ENCODE results near the gene TSPAN3.

Gene TSPAN3

DNA sequence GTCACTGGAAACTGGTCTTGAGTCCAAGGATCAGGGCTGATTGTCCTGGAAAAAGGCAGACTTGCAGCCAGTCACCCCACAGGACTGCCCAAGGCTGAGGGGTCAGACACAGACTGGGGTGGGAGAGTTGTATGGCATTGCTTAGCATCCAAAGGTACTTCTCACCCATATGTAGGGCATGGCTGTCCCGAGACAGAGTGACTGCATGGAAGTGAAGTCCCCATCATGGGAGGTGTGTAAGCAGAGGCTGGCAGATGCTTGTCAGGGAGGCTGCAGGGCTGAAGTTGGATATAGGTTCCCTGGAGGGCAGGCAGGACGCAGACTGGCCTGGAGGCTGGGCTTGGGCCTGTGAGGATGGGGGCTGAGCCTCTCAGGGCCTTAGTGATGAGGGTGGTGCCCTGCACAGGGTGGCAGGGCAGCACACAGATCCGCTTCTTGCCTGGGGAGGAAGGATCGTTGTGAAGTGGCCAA lies 44.9 kb downstream of the TSPAN3 start:
- no peak overlapping the region for H3K27ac ChIP-seq (ENCODE audit: low read depth, low read length)
- H3K79me2 ChIP-seq (ENCODE audit: control insufficient read depth, low read length) = no peaks in the 10 kb centered on the region
- H3K9me3 ChIP-seq (ENCODE audit: control insufficient read depth, insufficient read depth, low read length) = no peaks in the 10 kb centered on the region
- H3K4me2 ChIP-seq (ENCODE audit: low read length) = no peak overlapping the region
- H3K27me3 ChIP-seq (ENCODE audit: control insufficient read depth, low read length) = no peaks in the 10 kb centered on the region
- H3K4me3 ChIP-seq (ENCODE audit: low read length) = no peak overlapping the region
- no peaks in the 10 kb centered on the region for H3K4me1 ChIP-seq (ENCODE audit: control insufficient read depth, low read length)
- H3F3A ChIP-seq (ENCODE audit: control insufficient read depth, insufficient read depth) = no peaks in the 10 kb centered on the region
- no peaks in the 10 kb centered on the region for H3K36me3 ChIP-seq (ENCODE audit: control insufficient read depth, low read length)
- TF ChIP-seq CTCF (IDR thresholded peaks at IDR 0.05; ENCODE audit: low read depth, low read length, poor library complexity, severe bottlenecking) (no peak), EZH2phosphoT487 (IDR thresholded peaks at IDR 0.05; ENCODE audit: borderline replicate concordance, low read length) (no peak)
- H3K9me2 ChIP-seq (replicated peaks; ENCODE audit: control insufficient read depth, low read length) = no peaks in the 10 kb centered on the region
- no peaks in the 10 kb centered on the region for H4K20me1 ChIP-seq (ENCODE audit: control insufficient read depth, insufficient read depth, low read depth, low read length)

DNA sequence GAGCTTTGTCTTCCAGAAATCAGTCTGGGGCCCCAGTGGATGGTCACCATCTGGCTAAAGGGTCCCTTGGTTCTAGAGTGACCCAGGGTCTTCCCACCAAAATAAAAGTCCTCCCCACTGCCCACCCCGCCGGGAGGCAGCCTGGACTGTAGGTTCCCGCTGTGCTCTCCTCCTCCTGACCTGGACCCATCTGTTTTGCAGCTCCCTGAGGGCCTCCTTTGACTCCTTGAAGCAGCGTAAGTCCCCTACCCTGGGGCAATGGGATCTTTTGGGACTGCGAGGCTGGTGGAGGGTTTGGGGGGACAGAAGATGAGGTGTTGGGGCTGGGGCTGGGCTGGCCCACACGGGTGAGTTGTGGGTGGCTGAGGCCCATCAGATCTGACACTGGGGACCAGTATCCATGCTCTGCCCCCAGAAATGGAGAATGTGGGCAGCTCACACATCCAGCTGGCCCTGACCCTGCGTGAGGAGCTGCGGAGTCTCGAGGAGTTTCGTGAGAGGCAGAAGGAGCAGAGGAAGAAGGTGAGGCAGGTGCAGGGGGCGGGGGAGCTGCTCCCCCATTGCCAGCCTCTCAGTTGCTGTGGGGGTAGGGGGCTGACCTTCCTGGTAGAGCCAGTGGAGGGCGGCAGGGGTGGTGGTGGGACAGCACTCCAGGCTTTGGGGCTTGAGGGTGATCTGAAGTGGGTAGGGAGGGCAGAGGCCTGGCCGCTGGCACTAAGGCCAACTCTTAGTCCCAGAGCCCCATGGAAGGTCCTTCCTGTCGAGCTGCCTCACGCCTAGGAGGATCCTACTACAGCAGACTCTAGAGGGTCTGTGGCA lies 45.6 kb downstream of the TSPAN3 start:
- Histone ChIP-seq H4K20me1 (ENCODE audit: control insufficient read depth, insufficient read depth, low read depth, low read length) (no peaks in the 10 kb centered on the region), H3F3A (ENCODE audit: control insufficient read depth, insufficient read depth) (no peaks in the 10 kb centered on the region), H3K79me2 (ENCODE audit: control insufficient read depth, low read length) (no peaks in the 10 kb centered on the region)

DNA sequence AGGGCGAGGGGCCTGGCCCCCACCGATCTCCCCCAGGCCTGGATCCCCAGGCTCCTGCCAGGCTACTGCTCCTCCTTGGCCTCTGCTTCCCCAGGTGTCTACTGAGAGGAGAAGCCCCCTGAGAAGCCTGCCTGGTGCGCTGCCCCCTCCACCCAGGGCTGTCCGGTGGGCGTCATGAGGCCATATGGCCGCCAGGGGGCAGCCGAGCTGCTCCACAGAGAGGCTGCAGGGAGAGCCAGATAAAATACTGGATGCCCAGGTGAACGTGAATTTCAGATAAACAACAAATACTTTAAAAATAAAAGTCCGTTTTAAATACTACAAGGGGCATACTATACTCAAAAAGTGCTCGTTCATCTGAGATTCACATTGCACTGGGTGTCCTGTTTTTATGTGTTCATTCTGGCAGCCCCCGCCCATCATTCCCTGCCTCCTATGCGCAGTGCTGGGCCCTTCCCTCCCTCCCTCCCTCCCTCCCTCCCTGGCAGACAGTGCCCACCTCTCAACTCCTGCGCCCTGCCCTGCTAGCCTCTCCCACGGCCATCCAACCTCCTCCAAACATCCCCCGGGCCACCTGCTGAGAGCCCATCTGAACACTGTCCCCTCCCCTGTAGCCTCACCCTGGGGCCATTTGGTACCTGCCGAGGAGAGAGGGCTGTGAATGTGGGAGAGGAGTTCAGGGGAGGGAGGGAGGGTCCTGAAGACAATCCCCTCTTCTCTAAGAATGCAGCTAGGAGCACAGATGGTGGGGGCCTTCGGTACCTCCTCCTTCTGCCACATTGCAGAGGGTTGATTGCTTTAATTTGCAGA lies 46.4 kb downstream of the TSPAN3 start:
- H3F3A ChIP-seq (ENCODE audit: control insufficient read depth, insufficient read depth) = no peaks in the 10 kb centered on the region
- no peak overlapping the region for H3K27ac ChIP-seq (ENCODE audit: low read depth, low read length)
- H3K9me3 ChIP-seq (ENCODE audit: control insufficient read depth, insufficient read depth, low read length) = no peaks in the 10 kb centered on the region
- no peak overlapping the region for H3K4me3 ChIP-seq (ENCODE audit: low read length)
- H4K20me1 ChIP-seq (ENCODE audit: control insufficient read depth, insufficient read depth, low read depth, low read length) = no peaks in the 10 kb centered on the region
- H3K4me1 ChIP-seq (ENCODE audit: control insufficient read depth, low read length) = no peaks in the 10 kb centered on the region
- no peaks in the 10 kb centered on the region for H3K36me3 ChIP-seq (ENCODE audit: control insufficient read depth, low read length)
- no peaks in the 10 kb centered on the region for H3K27me3 ChIP-seq (ENCODE audit: control insufficient read depth, low read length)
- H3K4me2 ChIP-seq (ENCODE audit: low read length) = no peak overlapping the region
- TF ChIP-seq EZH2phosphoT487 (IDR thresholded peaks at IDR 0.05; ENCODE audit: borderline replicate concordance, low read length) (no peak), CTCF (IDR thresholded peaks at IDR 0.05; ENCODE audit: low read depth, low read length, poor library complexity, severe bottlenecking) (peak; percentile 97)
- no peaks in the 10 kb centered on the region for H3K79me2 ChIP-seq (ENCODE audit: control insufficient read depth, low read length)
- H3K9me2 ChIP-seq (replicated peaks; ENCODE audit: control insufficient read depth, low read length) = no peaks in the 10 kb centered on the region

More for the DNA sequence above, 45.6 kb downstream of the TSPAN3 start:
- Histone ChIP-seq H3K4me3 (ENCODE audit: low read length) (no peak overlapping the region), H3K4me1 (ENCODE audit: control insufficient read depth, low read length) (no peaks in the 10 kb centered on the region), H3K27me3 (ENCODE audit: control insufficient read depth, low read length) (no peaks in the 10 kb centered on the region), H3K9me2 (replicated peaks; ENCODE audit: control insufficient read depth, low read length) (no peaks in the 10 kb centered on the region), H3K27ac (ENCODE audit: low read depth, low read length) (no peak overlapping the region), H3K9me3 (ENCODE audit: control insufficient read depth, insufficient read depth, low read length) (no peaks in the 10 kb centered on the region), H3K36me3 (ENCODE audit: control insufficient read depth, low read length) (no peaks in the 10 kb centered on the region), H3K4me2 (ENCODE audit: low read length) (no peak overlapping the region)
- TF ChIP-seq EZH2phosphoT487 (IDR thresholded peaks at IDR 0.05; ENCODE audit: borderline replicate concordance, low read length) (no peak), CTCF (IDR thresholded peaks at IDR 0.05; ENCODE audit: low read depth, low read length, poor library complexity, severe bottlenecking) (no peak)

Measured in DOHH2 (cell line).